Left renal pelvis (tissue), 4 donors: Measurements from ENCODE around the gene ROR1. TPM values are rescaled to one million over a fixed set of nuclear protein-coding genes. Genes with fewer than 3 reads are reported as not detected.

Experiments used
- DNase-seq, 4 donors: peaks; one replicate each; pipeline ENCODE4 v3.0.0-alpha.2; 2013; ENCODE audit warnings: low read depth in 4 of 4, low spot score in 3 of 4
- polyA plus RNA-seq, 4 donors: library from polyadenylated mRNA; unstranded; fragments of 120-200 nt; gene quantifications; one replicate each; pipeline ENCODE4 v1.2.1, GENCODE V29; 2013; ENCODE audit not compliant: insufficient read length in 4 of 4

ROR1 gene
- polyA plus RNA-seq, 4 donors = 28.2 to 116 (median 39.3) TPM

GRCh38 chr1:63921802-63922201, 148.0 kb downstream of the ROR1 start:
- no peak for DNase-seq

GRCh38 chr1:63922848-63923247, 149.0 kb downstream of the ROR1 start:
- DNase-seq = no peak

GRCh38 chr1:63923302-63923701, 149.5 kb downstream of the ROR1 start:
- DNase-seq = no peak

GRCh38 chr1:63924600-63924999, 150.8 kb downstream of the ROR1 start:
- DNase-seq = no peak

- DNase-seq = no peak
Observed at GRCh38 chr1:63928186-63929105, 154.6 kb downstream of the ROR1 start.

GRCh38 chr1:63929106-63929478, 155.3 kb downstream of the ROR1 start:
- DNase-seq = no peak

- no peak for DNase-seq
Observed at GRCh38 chr1:63931468-63931867, 157.7 kb downstream of the ROR1 start.

- no peak for DNase-seq
Observed at GRCh38 chr1:63934697-63935096, 160.9 kb downstream of the ROR1 start.

- DNase-seq = no peak
Observed at GRCh38 chr1:63935143-63935542, 161.3 kb downstream of the ROR1 start.

GRCh38 chr1:63935553-63935952, 161.7 kb downstream of the ROR1 start:
- DNase-seq = no peak

- DNase-seq = no peak
Observed at GRCh38 chr1:63936276-63936675, 162.5 kb downstream of the ROR1 start.

GRCh38 chr1:63936801-63937200, 163.0 kb downstream of the ROR1 start:
- DNase-seq = no peak

- DNase-seq = no peak
Observed at GRCh38 chr1:63937461-63938022, 163.7 kb downstream of the ROR1 start.

GRCh38 chr1:63940440-63940839, 166.6 kb downstream of the ROR1 start:
- DNase-seq = no peak

GRCh38 chr1:63943393-63943792, 169.6 kb downstream of the ROR1 start:
- no peak for DNase-seq

- no peak for DNase-seq
Observed at GRCh38 chr1:63945943-63946342, 172.1 kb downstream of the ROR1 start.

GRCh38 chr1:63946866-63947491, 173.2 kb downstream of the ROR1 start:
- no peak for DNase-seq

GRCh38 chr1:63947904-63948303, 174.1 kb downstream of the ROR1 start:
- no peak for DNase-seq

- no peak for DNase-seq
Observed at GRCh38 chr1:63950023-63950422, 176.2 kb downstream of the ROR1 start.

GRCh38 chr1:63951059-63951946, 177.5 kb downstream of the ROR1 start:
- DNase-seq = no peak

GRCh38 chr1:63954187-63954586, 180.4 kb downstream of the ROR1 start:
- no peak for DNase-seq
